Measurements from ENCODE around the gene SFTA2.
"Not testable (repeated sequence)": the region's sequence is repeated elsewhere in the genome, so short reads cannot be mapped to it uniquely, and the experiment has no call there.

SFTA2 gene

DNA sequence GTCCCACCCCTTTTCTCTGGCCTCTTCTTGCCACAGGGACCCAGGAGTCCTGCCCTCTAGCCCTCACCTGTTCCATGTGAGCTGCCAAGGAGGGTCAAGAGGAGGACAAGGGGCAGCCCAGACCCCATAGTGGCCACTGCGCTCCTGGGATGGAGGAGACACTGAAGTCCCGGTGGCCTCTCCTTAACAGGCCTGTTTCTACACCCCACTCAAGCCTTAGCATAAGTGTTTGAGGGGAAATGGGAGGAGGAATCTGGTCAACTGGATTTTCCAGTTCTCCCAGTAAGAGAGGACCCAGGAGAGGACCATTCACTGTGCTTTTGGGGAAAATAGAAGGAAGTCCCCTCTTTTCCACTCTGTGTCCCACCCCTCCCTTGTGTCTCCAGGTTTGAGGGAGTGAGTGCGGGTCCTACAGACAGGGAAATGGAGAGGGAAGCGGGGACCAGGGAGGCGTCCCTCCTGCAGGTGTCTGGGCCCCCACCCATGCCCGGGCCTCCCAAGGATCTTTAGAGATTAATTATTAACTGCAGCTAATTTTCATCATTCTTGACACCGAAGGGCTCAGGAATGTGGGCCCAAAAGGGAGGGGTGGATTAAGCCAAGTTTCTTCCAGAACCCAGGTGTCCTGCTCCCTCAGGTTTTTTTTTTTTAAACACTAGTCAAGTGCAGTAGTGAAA is at the start of gene SFTA2:
TSS of gene SFTA2 (minus strand) at position 202 of the 677 bp plus-strand sequence. CDS start at position 128, 74 bp downstream.
- no peak for DNase-seq (ENCODE audit: low read depth in 2 of 2)

DNA sequence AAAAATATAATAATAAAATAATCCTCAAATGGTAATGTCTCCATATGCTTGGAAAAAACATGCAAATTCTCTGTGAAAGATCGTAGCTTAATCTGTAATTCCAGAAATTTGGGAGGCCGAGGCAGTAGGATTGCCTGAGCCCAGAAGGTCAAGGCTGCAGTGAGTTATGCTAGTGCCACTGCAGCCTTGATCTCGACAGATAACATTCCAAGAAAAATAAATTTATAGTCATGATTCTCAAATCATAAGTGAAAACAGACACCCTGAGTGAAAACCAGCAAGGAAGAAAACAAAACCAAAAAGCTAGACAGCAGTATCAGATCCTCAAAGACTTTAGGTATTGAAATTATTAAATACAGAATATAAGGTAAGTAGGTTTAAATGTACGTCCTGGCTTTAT is 47.7 kb upstream of the SFTA2 start:
- DNase-seq (ENCODE audit: low read depth in 2 of 2) = no peak

DNA sequence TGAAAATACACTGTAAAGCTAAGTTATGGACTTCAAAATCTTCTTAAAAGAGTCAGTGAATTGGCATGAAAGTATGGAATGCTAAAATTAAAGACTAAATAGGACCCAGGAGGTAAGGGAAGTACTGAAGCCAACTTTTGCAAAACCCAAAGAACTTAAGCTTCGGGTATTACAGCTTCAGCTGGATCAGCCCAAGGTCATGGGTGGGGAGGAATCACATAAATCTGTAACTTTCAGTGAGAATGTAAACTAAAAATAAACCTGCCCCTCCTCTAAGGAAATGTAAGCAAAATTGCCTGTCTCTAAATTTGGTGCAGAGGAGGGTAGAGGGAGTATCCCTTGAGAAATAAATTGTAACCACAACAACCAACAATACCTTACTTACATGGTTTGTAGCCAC is 47.2 kb upstream of the SFTA2 start:
- no peak for DNase-seq (ENCODE audit: low read depth in 2 of 2)

GRCh38 chr6:30974490-30975252 is 42.7 kb upstream of the SFTA2 start:
- DNase-seq (ENCODE audit: low read depth in 2 of 2) = no peak

- DNase-seq (ENCODE audit: low read depth in 2 of 2) = no peak
Measured at GRCh38 chr6:30972816-30973215, 40.8 kb upstream of the SFTA2 start.

GRCh38 chr6:30970946-30971345 is 39.0 kb upstream of the SFTA2 start:
- DNase-seq (ENCODE audit: low read depth in 2 of 2) = no peak

- DNase-seq (ENCODE audit: low read depth in 2 of 2) = not testable (repeated sequence)
Measured at GRCh38 chr6:30969171-30969570, 37.2 kb upstream of the SFTA2 start.

- no peak for DNase-seq (ENCODE audit: low read depth in 2 of 2)
Measured at GRCh38 chr6:30966154-30966553, 34.2 kb upstream of the SFTA2 start.

DNA sequence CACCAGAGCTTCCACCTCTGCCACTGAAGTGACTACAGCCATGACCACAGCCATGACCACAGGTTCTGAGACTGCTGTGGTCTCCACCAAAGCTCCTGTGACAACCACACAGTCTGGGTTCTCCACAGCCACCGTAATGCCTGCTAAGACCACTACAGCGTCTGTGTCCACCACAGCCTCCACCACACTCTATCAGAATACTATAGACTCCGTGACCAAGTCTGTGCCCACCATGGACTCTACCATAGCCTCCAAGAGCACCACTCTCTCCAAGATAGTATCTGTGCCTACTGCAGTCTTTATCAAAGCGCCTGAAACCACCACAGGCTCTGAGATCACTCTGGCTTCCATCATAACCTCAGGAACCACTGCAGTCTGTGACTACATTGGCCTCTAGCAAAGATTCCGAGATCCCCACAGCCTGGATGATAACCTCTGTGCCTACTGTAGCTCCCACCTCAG is 33.2 kb upstream of the SFTA2 start:
- no peak for DNase-seq (ENCODE audit: low read depth in 2 of 2)

DNA sequence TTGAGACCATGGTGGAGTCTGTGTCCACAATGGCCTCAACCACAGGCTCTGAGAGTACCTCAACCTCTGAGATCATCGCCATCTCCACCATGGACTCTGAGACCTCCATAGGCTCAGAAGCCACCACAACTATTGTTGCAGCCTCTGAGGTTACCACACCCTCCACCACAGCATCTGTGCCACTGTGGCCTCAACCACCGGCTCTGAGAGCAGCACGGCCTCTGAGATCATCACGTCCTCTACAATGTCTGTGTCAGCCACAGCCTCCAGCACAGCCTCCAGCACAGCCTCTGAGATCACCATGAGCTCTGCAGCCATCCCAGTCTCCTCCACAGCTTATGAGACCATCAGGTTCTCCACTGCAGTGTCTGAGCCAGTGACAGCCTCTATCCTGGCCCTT is 32.1 kb upstream of the SFTA2 start:
- DNase-seq (ENCODE audit: low read depth in 2 of 2) = no peak

DNA sequence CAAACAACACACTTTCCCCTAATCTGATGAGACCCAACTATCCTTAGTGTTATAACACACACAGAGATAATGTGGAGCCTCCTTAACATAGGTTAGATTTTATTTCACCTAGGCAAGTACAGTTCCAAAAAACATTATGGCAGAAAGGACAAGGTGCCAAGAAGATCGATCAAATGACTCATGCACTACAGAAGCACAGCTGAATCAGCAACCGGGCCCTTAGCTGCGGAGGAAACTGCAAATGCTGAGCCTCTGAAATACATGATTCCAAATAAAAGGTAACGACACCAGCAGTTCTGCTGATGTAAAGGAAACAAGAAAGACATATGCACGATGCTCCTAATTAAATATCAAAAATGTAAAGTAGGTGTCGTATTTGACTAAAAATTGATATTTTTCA is 31.7 kb upstream of the SFTA2 start:
- no peak for DNase-seq (ENCODE audit: low read depth in 2 of 2)

DNA sequence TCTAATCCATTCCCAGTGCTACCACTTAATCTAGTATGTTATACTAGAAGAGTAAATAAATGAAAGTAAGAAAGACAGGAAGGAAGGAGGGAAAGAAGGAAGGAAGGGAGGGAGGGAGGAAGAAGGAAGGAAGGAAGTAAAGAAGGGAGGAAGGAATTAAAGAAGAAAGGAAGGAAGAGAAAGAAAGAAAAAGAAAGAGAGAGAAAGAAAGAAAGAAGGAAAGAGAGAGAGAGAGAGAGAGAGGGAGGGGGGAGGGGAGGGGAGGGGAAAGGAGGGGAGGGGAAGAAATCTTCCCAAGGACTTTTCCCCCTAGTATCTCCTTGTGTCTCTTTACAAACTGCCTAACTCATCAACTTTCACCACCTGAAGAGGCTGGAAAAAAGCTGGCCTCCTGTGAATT is 30.7 kb upstream of the SFTA2 start:
- DNase-seq (ENCODE audit: low read depth in 2 of 2) = no peak

DNA sequence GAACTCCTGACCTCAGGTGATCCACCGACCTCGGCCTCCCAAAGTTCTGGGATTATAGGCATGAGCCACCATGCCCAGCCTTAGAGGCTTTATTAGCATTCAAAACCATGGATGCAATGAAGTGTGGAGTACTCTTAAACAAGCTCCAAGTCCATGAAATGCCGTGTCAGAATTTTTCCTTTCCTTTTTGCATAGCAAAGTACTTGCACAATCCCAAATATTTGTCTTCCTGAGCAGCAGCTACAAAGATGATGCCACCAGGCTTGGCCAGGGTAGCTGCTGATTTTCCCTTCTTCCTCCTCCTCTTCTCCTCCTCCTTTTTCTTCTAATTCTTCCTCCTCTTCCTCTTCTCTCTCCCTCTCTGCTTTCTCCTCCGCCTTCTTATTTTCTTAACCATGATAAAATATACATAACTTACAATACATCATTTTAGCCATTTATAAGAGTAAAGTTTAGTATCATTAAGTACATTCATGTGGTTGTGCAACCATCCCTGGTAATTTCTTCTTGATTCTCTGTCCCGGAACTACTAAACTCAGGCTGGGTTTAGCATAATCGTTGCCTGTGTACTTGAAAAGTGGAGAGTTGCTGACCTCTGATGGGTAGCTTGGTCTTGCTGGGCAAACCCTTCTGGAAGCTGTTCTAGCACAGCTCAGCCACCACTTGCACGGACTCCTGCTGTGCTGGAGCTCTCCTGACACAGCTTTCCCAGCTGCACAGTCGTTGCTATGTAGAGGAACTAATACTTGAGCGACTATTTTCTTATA is 29.1 kb upstream of the SFTA2 start:
- no peak for DNase-seq (ENCODE audit: low read depth in 2 of 2)

- no peak for DNase-seq (ENCODE audit: low read depth in 2 of 2)
Measured at GRCh38 chr6:30957716-30958115, 25.7 kb upstream of the SFTA2 start.

GRCh38 chr6:30955367-30956042 is 23.5 kb upstream of the SFTA2 start:
- peak; percentile 34 to 58 for DNase-seq (ENCODE audit: low read depth in 2 of 2)

DNA sequence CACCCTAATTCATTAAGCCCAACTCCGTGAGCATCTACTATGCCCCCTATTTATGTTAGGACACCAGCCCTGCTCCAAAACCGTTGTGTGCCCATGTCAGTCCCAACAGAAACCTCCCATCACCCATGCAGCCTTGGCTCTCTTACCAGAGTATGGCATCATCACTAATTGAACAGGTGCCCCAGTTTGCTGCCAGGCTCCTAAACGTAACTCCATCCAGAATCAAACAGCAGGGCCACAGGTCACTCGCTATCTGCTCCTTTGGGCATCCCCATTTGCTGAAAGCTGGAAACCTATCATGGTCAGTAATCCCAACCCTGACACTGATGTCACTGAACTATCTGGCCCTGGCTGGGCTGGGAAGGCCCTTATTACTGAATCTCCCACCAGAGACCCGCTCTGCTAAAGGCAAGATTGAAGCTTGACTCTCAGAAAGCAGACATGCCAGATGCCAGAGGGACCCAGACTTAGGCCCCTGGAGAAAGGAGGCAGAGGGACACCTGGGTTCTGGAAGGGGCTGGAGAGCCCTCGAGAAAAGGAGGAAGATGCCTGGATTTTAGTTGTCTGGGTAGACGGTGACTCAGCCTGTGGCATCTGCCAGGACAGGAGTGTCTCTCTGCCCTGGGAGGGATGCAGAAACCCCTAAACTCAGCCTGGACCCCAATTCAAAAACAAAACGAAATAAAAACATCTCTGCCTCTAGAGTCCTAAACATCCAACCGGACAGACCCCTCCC is 22.8 kb upstream of the SFTA2 start:
- no peak for DNase-seq (ENCODE audit: low read depth in 2 of 2)

DNA sequence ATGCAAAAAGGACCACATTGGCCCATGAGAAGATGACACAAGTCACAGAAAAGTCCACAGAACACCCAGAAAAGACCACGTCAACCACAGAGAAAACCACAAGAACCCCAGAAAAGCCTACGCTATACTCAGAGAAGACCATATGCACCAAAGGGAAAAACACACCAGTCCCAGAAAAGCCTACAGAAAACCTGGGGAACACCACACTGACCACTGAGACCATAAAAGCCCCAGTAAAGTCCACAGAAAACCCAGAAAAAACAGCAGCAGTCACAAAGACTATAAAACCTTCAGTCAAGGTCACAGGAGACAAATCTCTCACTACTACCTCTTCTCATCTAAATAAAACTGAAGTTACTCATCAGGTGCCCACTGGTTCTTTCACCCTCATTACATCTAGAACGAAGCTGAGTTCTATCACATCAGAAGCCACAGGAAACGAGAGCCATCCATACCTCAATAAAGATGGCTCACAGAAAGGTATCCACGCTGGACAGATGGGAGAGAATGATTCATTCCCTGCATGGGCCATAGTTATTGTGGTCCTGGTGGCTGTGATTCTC is 20.0 kb upstream of the SFTA2 start:
- DNase-seq (ENCODE audit: low read depth in 2 of 2) = no peak

GRCh38 chr6:30948811-30949210 is 16.8 kb upstream of the SFTA2 start:
- DNase-seq (ENCODE audit: low read depth in 2 of 2) = no peak

- DNase-seq (ENCODE audit: low read depth in 2 of 2) = no peak
Measured at GRCh38 chr6:30947231-30947630, 15.3 kb upstream of the SFTA2 start.

- DNase-seq (ENCODE audit: low read depth in 2 of 2) = no peak
Measured at GRCh38 chr6:30945281-30945680, 13.3 kb upstream of the SFTA2 start.

DNA sequence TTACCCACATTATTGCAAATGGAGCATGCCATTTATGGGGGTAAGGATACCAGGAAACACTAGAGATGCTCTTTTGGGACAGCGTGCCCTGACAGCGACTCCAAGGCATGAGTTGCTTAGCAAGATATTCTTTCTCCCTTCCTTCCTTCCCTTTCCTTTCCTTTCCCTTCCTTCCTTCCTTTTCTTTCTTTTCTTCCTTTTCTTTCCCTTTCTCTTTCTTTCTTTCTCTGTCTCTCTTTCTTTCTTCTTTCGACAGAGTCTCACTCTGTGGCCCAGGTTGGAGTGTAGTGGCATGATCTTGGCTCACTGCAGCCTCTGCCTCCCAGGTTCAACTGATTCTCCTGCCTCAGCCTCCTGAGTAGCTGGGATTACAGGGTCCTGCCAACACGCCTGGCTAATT is 12.1 kb upstream of the SFTA2 start:
- no peak for DNase-seq (ENCODE audit: low read depth in 2 of 2)
